GM19463 (cell line): ENCODE data around the gene FGF12.

Experiments
- ATAC-seq: cut with Tn5 transposase; IDR thresholded peaks from one replicate; pipeline ENCODE4 v1.9.1; 2021; ENCODE audit warnings: mild to moderate bottlenecking, moderate library complexity; ENCODE audit not compliant: unreplicated experiment

The FGF12 gene

DNA sequence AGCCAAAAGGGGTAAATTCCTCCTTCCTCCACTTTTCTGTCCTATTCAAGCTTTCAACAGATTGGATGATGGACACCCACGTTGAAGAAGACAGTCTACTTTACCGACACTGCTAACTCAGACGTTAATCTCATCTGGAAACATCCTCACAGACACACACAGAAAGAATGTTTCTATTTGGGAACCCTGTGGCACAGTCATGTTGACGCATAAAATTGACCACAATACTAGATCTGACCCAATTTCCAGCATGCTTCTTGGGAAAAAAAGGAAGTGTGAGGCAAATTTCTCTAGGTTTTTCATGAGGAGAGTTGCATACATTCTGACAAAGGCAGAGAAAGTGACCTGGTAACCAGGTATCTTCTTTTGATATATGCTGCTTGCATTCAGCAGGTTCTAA, 594.1 kb downstream of the FGF12 start:
- ATAC-seq: no peak

GRCh38 chr3:192130534-192131132, 596.7 kb downstream of the FGF12 start:
- ATAC-seq: no peak

GRCh38 chr3:192129586-192129985, 597.8 kb downstream of the FGF12 start:
- no peak for ATAC-seq

GRCh38 chr3:192128922-192129321, 598.4 kb downstream of the FGF12 start:
- peak; percentile 84 for ATAC-seq

GRCh38 chr3:192128060-192128459, 599.3 kb downstream of the FGF12 start:
- ATAC-seq: no peak

DNA sequence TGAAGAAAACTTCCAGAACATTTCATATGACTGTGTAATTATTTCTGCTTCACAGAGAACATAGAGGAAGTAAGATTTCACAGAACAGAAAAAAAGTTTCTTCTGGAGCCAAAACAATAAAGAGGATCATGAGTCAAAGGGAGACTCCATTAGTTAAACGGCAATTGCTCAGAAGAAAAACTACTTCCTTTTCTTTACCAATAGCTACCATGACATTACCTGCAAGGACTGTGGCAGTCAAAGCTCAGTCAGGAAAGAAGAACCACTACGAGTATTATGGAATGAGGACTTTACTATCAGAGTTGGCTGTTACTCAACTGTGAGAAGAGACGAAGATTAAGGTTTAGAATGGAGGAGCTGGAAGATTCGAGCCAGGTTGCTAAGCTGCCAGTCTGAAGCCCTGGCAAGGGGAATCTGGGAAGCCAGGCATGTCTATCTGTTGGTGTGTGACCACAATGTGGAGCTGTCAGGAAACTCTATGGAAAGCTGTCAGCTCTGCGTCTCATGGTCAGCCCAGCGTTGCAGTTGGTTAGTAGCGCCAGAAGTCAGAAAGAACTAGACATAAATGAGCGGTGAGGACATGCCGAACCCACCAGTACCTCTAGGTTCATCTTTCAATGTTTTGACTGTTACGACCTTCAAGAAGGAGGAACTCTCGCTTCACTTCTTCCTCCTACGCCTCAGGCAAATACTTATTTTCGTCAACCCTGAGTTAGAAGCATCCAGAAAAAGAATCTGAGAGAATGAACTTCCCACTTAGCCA, 604.3 kb downstream of the FGF12 start:
- peak; percentile 79 for ATAC-seq

GRCh38 chr3:192121923-192122322, 605.4 kb downstream of the FGF12 start:
- ATAC-seq: no peak

- ATAC-seq: no peak
Observed at GRCh38 chr3:192108820-192109219, 618.5 kb downstream of the FGF12 start.

DNA sequence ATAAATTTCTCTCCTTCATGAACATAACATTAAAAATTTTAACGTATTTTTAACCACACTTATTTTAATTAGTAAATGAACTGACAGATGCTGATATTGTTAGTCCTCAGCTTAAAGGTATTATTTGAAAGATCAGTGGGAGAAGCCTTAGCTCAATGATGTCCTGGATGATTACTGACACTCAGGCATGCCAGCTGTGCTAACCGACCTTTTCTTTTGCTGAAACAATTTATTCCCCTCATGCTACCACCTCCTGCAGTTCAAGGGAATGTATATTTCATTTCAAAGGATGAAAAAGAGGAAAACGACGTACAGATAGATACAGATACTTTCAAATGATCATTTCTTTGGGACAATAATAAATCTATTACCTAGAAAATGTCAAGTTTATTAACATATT, 620.8 kb downstream of the FGF12 start:
- ATAC-seq: no peak

- ATAC-seq: peak; percentile 66
Observed at GRCh38 chr3:192092388-192093005, 634.8 kb downstream of the FGF12 start.

GRCh38 chr3:192091831-192092230, 635.5 kb downstream of the FGF12 start:
- no peak for ATAC-seq

DNA sequence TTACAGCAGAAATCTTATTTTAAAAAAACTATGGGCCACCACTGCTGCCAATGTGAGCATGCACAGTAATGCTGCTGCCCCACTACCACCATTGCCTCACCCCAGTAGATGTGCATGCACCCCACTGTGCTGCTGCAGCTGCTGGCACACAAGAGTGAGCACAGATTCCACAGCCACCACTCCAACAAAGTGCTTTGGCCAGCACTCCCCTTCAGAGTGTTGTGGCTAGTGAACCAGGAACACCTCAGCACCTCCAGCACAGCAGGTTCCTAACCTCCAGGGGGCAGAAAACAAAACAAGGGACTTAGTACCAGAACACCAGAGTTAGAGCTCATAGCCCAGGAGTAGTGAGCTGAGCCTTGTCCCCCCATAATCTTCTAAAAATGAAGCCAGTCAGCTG, 636.8 kb downstream of the FGF12 start:
- ATAC-seq: peak; percentile 53
